Activated naive CD8-positive, alpha-beta T cell treated with anti-CD3 and anti-CD28 coated beads, Interleukin-2, amount 50 U/mL, for 24 hours (primary cell): Measurements from ENCODE around the gene TRMT2A.
"Not testable (repeated sequence)": the region's sequence is repeated elsewhere in the genome, so short reads cannot be mapped to it uniquely, and the experiment has no call there.

ENCODE experiments used
- ATAC-seq: fragments of 150-1000 bp; cut with Tn5 transposase; one replicate; pipeline ENCODE4 v1.10.0; 2021
- DNase-seq: peaks from one replicate; pipeline ENCODE4 v3.0.0; 2021
- H3K27ac Mint-ChIP-seq: one replicate; pipeline ENCODE4 v1.8.0; 2021; ENCODE audit warnings: mild to moderate bottlenecking, mixed read lengths
- H3K27me3 Mint-ChIP-seq: one replicate; pipeline ENCODE4 v1.8.0; 2021; ENCODE audit warnings: mixed read lengths
- H3K36me3 Mint-ChIP-seq: one replicate; pipeline ENCODE4 v1.8.0; 2021; ENCODE audit warnings: low read depth, mixed read lengths
- H3K4me1 Mint-ChIP-seq: one replicate; pipeline ENCODE4 v1.8.0; 2021; ENCODE audit warnings: mixed read lengths
- H3K4me3 Mint-ChIP-seq: one replicate; pipeline ENCODE4 v1.8.0; 2021; ENCODE audit warnings: mild to moderate bottlenecking, moderate library complexity, mixed read lengths
- H3K9me3 Mint-ChIP-seq: one replicate; pipeline ENCODE4 v1.8.0; 2021; ENCODE audit warnings: mixed read lengths

Gene TRMT2A

GRCh38 chr22:20068640-20069039 lies 48.4 kb downstream of the TRMT2A start:
- DNase-seq (no peak), ATAC-seq (no peak)
- Mint-ChIP-seq H3K27me3 (no peaks in the 10 kb centered on the region), H3K9me3 (no peaks in the 10 kb centered on the region), H3K27ac (no peak overlapping the region), H3K4me1 (no peaks in the 10 kb centered on the region), H3K4me3 (no peak overlapping the region), H3K36me3 (no peaks in the 10 kb centered on the region)

DNA sequence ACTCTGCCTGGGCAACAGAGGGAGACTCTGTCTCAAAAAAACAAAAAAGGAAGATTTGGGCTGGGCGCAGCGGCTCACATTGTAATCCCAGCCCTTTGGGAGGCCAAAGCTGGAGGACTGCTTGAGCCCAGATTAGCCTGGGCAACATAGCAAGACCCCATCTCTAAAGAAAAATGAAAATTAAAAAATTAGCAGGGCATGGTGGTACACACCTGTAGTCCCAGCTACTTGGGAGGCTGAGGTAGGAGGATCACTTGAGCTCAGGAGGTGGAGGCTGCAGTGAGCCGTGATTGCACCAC lies 49.7 kb downstream of the TRMT2A start:
- H3K27ac Mint-ChIP-seq, H3K4me1 Mint-ChIP-seq, DNase-seq, H3K9me3 Mint-ChIP-seq, ATAC-seq, H3K36me3 Mint-ChIP-seq, H3K4me3 Mint-ChIP-seq, H3K27me3 Mint-ChIP-seq: not testable (repeated sequence)

DNA sequence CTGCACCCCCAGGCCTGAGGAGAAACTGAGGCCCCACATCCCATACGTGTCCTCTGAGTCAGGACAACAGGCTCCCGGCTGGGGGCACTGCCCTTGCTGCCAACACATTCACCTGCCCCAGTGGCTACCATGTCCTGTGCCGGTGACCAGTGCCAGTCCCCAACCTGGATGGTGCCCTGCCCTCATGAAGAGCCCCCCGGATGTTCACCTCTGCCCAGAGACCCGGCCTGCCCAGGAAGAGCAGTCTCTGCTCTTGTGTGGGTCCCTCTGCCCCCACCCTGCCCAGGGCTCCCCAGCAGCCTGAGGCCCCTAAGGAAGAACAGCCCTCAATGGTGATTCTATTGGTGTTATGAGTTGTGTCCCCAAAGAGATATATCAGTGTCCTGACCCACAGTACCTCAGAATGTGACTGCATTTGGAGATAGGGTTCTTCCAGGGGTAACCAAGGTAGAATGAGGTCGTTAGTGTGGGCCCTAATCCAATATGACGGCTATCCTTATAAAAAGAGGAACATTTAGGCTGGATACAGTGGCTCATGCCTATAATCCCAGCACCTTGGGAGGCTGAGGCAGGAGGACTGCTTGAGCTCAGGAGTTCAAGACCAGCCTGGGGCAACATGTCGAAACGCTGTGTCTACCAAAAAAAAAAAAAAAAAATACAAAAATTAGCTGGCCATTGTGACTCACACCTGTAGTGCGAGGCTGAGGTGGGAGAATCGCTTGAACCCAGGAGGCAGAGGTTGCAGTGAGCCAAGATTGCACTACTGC lies 50.2 kb downstream of the TRMT2A start:
- peaks cover 5% of the 10 kb centered on the region for H3K4me1 Mint-ChIP-seq
- H3K36me3 Mint-ChIP-seq = no peaks in the 10 kb centered on the region
- DNase-seq = no peak
- H3K4me3 Mint-ChIP-seq = no peak overlapping the region
- H3K9me3 Mint-ChIP-seq = no peaks in the 10 kb centered on the region
- no peaks in the 10 kb centered on the region for H3K27me3 Mint-ChIP-seq
- no peak for ATAC-seq
- H3K27ac Mint-ChIP-seq = no peak overlapping the region

DNA sequence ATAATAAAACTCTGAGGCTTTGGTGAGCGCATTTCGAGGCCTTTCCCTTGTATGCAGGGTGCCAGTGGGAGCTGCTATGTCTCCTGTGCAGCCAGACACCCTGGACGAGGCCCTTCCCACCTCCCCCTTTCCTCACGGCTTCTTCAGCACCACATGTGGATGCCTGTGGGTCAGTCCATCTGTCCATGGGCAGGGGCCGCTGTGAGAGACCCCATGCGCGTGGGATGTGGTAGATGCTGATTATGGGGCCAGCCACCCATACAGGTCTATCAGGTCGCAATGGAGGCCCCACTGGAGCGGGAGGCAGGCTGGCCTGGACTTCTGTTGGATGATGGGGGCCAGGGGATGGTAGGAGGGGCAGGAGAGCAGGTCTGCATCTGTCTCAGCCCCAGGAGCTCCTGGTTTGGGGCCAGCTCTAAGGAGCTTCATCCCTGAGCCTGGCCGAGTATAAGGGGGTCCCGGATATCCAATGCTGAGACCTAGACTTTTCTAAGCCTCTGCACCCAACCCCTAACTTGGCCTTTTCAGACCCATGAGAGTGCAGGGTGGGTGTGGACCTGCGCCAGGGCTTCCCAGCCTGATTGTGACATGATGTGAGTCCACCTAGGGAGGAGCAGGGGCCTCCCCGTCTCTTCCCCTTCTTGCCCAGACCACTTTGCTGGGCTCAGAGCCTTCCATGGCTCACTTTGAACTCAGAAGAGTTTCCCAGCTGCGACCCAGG lies 51.0 kb downstream of the TRMT2A start:
- Mint-ChIP-seq H3K27me3 (no peaks in the 10 kb centered on the region), H3K27ac (no peak overlapping the region), H3K4me1 (peaks cover 5% of the 10 kb centered on the region), H3K4me3 (no peak overlapping the region), H3K9me3 (no peaks in the 10 kb centered on the region), H3K36me3 (no peaks in the 10 kb centered on the region)
- ATAC-seq (no peak), DNase-seq (no peak)

DNA sequence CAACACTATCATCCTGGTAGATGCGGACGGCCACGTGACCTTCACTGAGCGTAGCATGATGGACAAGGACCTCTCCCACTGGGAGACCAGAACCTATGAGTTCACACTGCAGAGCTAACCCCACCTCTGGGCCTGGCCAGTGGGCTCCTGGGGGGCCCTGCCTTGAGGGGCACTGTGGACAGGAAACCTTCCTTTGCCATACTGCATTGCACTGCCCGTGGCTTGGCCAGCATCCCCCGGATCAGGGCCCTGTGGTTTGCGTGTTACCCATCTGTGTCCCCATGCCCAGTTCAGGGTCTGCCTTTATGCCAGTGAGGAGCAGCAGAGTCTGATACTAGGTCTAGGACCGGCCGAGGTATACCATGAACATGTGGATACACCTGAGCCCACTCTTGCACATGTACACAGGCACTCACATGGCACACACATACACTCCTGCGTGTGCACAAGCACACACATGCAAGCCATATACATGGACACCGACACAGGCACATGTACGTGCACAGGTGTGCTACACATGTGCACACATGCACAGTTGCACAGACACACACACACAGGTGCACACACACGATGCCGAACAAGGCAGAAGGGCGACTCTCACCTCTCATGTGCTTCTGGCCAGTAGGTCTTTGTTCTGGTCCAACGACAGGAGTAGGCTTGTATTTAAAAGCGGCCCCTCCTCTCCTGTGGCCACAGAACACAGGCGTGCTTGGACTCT lies 52.3 kb downstream of the TRMT2A start:
- H3K4me3 Mint-ChIP-seq = no peak overlapping the region
- H3K4me1 Mint-ChIP-seq = peaks cover 5% of the 10 kb centered on the region
- H3K27ac Mint-ChIP-seq = no peak overlapping the region
- ATAC-seq = no peak
- no peaks in the 10 kb centered on the region for H3K36me3 Mint-ChIP-seq
- DNase-seq = no peak
- no peaks in the 10 kb centered on the region for H3K9me3 Mint-ChIP-seq
- no peaks in the 10 kb centered on the region for H3K27me3 Mint-ChIP-seq

- ATAC-seq = no peak
- Mint-ChIP-seq H3K4me3 (no peak overlapping the region), H3K27ac (no peak overlapping the region), H3K27me3 (no peaks in the 10 kb centered on the region), H3K4me1 (peaks cover 9% of the 10 kb centered on the region), H3K9me3 (no peaks in the 10 kb centered on the region), H3K36me3 (no peaks in the 10 kb centered on the region)
- no peak for DNase-seq
These were observed 52.9 kb downstream of the TRMT2A start for GRCh38 chr22:20064140-20064480.

DNA sequence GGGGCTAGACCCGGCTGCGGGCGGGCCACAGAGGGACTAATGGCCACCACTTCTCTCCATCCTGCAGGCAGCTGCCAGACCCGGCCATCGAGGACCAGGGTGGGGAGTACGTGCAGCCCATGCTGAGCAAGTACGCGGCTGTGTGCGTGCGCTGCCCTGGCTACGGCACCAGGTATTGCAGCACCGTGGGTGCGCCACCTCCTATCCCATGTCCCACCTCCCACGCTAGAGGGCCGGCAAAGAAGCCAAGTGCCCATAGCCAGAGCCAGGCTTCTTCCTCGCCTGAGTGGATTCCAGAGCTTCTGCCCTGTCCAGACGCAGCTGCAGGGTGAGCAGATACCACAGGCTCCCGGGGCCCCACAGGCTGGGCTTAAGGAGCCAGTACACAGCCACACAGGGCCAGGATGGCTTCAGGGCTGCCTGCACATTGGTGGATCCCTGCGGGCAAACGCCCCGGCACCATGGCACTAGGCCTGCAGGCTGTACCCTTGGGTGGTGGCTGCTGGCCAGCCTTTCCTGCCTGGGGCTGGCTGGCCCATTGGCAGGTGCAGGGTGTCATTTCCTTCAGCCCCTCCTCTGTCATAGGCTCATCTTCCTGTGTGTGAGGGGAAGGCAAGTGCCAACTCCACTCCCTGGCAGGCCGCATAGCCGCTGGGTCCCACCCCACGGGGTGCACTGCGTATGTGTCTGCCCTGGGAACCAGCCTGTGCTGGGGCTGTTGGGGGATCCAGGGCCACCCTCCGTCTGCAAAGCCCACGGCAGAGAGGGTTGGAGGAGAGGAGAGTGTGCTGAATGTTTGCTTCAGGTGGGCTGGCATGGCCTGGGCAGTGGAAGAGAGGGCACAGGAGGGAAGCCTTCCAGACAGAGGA lies 53.5 kb downstream of the TRMT2A start:
- Mint-ChIP-seq H3K36me3 (no peaks in the 10 kb centered on the region), H3K27ac (no peak overlapping the region), H3K9me3 (no peaks in the 10 kb centered on the region), H3K4me3 (no peak overlapping the region), H3K4me1 (peaks cover 13% of the 10 kb centered on the region), H3K27me3 (no peaks in the 10 kb centered on the region)
- DNase-seq (no peak), ATAC-seq (no peak)

DNA sequence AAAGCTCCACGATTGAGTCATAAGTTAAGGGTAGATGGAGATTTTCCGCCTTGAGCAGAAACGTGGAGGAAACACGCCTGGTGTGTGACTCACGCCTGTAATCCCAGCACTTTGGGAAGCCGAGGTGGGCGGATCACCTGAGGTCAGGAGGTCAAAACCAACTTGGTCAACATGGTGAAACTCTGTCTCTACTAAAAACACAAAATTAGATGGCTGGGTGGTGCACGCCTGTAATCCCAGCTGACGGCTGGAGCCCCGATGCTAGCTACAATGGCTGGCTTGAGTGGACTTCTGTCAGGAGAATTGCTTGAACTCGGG lies 54.3 kb downstream of the TRMT2A start:
- H3K27ac Mint-ChIP-seq = no peak overlapping the region
- peaks cover 13% of the 10 kb centered on the region for H3K4me1 Mint-ChIP-seq
- H3K27me3 Mint-ChIP-seq = no peaks in the 10 kb centered on the region
- ATAC-seq = no peak
- H3K9me3 Mint-ChIP-seq = no peaks in the 10 kb centered on the region
- no peak overlapping the region for H3K4me3 Mint-ChIP-seq
- no peak for DNase-seq
- H3K36me3 Mint-ChIP-seq = no peaks in the 10 kb centered on the region

DNA sequence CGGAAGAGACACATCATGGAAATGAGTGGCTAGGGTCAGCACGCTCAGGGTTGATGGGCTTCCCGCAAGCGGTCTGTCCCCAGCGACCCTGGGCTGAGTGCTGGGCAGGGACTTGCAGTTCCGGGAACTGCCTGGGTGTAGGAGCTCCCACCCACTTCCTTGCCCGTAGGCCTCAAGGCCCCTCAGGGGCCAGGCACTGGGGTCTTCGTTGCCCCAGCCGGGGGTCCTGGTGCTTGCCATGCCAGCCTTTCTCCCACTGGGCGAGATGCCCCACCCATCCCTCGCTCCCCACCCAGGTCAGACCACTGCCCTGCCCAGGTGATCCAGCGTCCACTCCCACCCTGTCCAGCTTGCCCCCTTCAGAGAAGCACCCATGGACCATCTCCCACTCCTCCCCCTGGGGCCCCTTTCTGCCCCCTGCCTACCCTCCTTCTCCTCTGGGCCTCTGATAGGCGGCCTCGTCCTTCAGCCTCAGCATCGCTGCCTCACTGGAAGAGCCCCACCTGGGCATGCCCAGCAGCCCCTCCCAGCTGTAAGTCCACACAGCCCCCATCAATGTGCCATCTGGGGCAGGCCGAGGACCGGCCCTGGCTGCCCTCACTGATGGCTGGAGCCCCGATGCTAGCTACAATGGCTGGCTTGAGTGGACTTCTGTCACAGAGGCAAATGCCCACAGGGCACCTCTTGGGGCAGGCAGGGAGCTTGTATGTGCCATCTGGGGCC lies 54.8 kb downstream of the TRMT2A start:
- ATAC-seq (no peak), DNase-seq (no peak)
- H3K36me3 Mint-ChIP-seq = no peaks in the 10 kb centered on the region
- no peak overlapping the region for H3K27ac Mint-ChIP-seq
- H3K4me3 Mint-ChIP-seq = no peak overlapping the region
- no peaks in the 10 kb centered on the region for H3K9me3 Mint-ChIP-seq
- H3K27me3 Mint-ChIP-seq = no peaks in the 10 kb centered on the region
- H3K4me1 Mint-ChIP-seq = peaks cover 13% of the 10 kb centered on the region
